GM19025 (cell line): ENCODE data around the gene GPR137.
A peak's percentile ranks its signal among the peaks of the same experiment; 100 is the strongest.
"Not testable (repeated sequence)": the region's sequence is repeated elsewhere in the genome, so short reads cannot be mapped to it uniquely, and the experiment has no call there.

Experiments used
- ATAC-seq: cut with Tn5 transposase; IDR thresholded peaks from one replicate; pipeline ENCODE4 v1.9.1; 2021; ENCODE audit warnings: mild to moderate bottlenecking, low read depth, moderate library complexity; ENCODE audit not compliant: unreplicated experiment

GPR137 gene

DNA sequence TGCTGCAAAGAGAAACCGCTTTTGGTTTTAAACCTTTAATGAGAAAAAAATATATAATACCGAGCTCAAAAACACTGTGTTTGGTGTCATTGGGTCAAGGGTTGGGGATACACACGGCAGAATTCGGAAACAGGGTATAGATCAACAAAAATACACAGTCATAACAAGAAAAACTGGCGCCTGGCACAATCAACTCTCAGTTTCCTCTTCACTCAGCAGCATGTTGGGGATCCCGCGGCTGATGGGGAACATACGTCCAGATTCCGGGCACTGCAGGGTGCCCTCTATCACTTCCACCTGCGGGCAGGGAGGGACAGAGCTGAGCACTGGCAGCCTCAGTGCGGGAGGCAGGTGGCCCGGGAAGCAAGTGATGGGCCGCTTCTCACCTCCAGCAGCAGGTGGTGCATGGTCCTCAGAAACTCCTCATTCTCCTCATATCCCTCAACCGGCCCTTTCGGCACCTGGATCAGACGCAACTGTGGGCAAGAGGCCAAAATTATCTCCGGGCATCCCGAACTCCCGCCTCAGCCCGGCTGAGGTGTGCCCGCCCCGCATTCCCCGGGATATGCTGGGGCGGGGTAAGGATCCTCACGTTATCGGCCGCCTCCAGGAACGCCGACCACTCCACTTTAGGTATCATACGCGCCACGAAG lies 31.1 kb downstream of the GPR137 start:
- no peak for ATAC-seq

DNA sequence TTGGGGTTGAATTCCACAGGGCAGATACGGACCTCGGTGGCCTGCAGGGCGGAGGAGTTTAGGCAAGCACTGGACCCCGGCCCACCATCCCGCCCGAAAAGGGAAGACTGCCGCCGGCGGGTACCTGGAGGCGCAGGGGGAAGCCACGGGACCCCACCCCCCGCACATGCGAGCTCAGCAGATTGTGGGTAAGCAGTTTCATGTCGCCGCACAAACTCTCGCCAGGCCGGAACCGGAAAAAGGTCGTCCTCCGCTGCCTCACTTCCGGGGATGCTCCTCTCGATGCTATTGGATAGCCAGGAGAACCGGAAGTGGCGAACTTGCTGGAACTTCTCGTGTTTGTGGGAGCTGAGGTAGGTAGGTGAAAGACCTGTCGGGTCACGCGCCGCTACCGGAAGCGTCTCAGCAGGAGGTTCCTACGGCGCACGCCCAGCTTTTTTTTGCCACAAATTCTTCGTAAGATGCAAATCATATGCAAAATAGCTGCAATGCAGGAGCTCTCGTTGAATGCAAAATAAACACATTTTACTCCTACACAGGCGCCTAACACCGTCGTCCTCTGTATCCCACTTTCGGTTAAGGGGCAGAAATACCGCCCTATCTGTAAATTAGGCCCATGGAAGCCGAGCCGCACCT lies 31.8 kb downstream of the GPR137 start, which contains the start of gene TRMT112:
Gene TRMT112, minus strand, starts transcription at position 235 of the 636 bp plus-strand sequence. Its CDS starts 33 bp downstream, at position 202.
- ATAC-seq, result peak; percentile 59

DNA sequence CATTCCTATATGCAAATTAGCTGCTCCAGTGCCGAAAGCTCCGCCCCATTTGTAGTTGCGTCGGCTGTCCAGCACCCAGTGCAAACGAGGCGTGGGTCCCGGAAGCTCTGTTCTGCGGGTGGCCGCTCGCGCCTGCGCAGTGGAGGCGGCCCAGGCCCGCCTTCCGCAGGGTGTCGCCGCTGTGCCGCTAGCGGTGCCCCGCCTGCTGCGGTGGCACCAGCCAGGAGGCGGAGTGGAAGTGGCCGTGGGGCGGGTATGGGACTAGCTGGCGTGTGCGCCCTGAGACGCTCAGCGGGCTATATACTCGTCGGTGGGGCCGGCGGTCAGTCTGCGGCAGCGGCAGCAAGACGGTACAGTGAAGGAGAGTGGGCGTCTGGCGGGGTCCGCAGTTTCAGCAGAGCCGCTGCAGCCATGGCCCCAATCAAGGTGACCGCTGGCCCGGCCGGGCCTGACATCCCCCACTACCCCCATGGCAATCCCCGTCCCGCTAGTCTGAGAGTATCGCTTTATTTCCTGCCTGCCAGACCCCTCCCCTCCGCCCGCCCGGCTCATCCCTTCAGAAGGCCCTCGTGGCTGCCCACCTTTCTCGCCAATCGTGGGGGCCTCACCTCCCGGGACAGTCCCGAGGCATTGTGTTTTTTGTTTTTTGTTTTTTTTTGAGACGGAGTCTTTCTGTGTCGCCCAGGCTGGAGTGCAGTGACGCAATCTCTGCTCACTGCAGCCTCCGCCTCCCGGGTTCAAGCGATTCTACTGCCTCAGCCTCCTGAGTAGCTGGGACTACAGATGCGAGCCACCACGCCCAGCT lies 32.5 kb downstream of the GPR137 start, which contains the start of gene PRDX5:
Gene PRDX5, plus strand, starts transcription at position 161 of the 805 bp plus-strand sequence. Its CDS starts 95 bp downstream, at position 256.
- ATAC-seq, result peak; percentile 73

GRCh38 chr11:64318766-64319761 lies 33.4 kb downstream of the GPR137 start:
- no peak for ATAC-seq

DNA sequence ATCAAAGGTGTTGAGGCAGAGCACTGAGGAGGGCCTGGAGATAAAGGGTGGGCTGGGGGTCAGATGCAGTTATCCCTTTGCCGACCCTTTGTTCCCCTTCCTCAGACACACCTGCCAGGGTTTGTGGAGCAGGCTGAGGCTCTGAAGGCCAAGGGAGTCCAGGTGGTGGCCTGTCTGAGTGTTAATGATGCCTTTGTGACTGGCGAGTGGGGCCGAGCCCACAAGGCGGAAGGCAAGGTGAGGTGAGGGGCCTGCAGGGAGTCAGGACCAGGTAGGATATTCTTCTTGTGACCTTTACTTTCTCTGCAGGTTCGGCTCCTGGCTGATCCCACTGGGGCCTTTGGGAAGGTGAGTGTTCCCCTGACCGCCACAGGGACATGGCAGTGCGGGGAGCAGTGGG lies 34.9 kb downstream of the GPR137 start:
- no peak for ATAC-seq

GRCh38 chr11:64321026-64321425 lies 35.4 kb downstream of the GPR137 start:
- no peak for ATAC-seq

GRCh38 chr11:64321533-64321932 lies 35.9 kb downstream of the GPR137 start:
- ATAC-seq, result no peak

- no peak for ATAC-seq
Observed at GRCh38 chr11:64322925-64323260, 37.2 kb downstream of the GPR137 start.

GRCh38 chr11:64323373-64323772 lies 37.7 kb downstream of the GPR137 start:
- ATAC-seq, result no peak

GRCh38 chr11:64323984-64324383 lies 38.3 kb downstream of the GPR137 start:
- ATAC-seq, result not testable (repeated sequence)

GRCh38 chr11:64324692-64325469 lies 39.2 kb downstream of the GPR137 start:
- ATAC-seq, result no peak

GRCh38 chr11:64327375-64327774 lies 41.7 kb downstream of the GPR137 start:
- no peak for ATAC-seq

DNA sequence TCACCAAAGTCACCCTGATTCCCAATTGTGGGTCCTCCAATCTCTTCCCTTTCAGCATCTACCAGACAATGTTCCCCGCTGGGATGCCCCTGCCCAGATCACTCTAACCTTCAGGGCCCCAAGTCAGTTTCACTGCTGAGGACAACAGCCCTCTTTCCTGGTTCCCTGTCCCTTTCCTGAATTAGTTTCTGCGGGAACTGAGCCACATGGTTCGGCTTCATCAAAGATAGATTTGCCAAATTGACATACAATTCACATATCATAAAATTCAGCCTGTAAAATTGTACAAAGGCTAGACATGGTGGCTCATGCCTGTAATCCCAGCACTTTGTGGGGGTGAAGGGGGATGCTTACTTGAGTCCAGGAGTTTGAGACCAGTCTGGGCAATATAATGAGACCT lies 42.3 kb downstream of the GPR137 start:
- no peak for ATAC-seq

GRCh38 chr11:64330888-64331287 lies 45.2 kb downstream of the GPR137 start:
- no peak for ATAC-seq

DNA sequence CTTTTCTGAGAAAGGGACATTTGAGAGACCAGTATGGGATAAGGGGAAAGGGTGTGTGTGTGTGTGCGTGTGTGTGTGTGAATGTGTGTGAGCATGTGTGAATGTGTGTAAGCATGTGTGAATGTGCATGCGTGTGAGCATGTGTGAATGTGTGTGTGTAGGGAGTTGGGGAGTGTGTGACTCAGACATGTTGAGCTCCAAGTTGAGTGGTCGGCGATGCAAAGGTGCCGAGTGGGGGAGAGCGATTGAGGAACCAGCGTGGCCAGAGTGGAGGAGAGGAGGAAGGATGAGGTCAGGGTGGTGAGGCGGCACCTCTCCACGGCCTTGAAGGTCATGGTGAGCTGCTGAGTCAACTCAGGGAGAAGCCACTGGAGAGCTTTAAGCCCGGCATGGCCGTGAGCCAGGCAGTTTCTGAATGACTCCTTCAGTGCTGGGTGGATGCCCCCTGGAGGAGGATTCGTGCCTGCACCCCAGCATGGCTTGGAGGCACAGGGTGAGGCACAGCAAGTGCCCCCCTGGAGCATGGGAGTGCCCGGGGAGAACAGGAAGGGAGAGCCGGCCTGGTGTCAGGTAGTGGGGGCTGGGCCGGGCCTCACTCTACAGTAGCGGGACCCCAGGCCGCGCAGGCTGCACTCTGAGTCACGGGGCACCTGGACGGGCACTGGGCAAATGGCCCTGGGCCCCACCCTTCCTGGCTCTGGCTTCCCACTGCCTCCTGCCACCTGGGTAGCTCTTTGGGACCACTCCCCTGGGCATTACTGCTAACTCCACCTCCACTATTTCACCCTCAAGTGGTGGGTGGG lies 46.1 kb downstream of the GPR137 start:
- peak; percentile 71 for ATAC-seq

- ATAC-seq, result no peak
Observed at GRCh38 chr11:64333556-64333955, 47.9 kb downstream of the GPR137 start.

- ATAC-seq, result peak; percentile 57
Observed at GRCh38 chr11:64334764-64335735, 49.4 kb downstream of the GPR137 start.
